C4-2B (cell line): ENCODE data around the gene NUP43.
"Not testable (repeated sequence)": the region's sequence is repeated elsewhere in the genome, so short reads cannot be mapped to it uniquely, and the experiment has no call there.

Source experiments
- CTCF ChIP-seq: fragments of 450-650 bp; conservative IDR thresholded peaks from 2 replicates; pipeline ENCODE4 v1.5.1; 2017; ENCODE audit warnings: mild to moderate bottlenecking
- ZFX ChIP-seq: fragments of 450-650 bp; IDR thresholded peaks from 2 replicates; pipeline ENCODE4 v1.6.1; 2017

GRCh38 chr6:149681845-149682244 is 64.5 kb downstream of the NUP43 start:
- TF ChIP-seq CTCF, ZFX: not testable (repeated sequence)
